Right lobe of liver (tissue), 6 donors: ENCODE results near the gene COMMD10. TPM values are rescaled to one million over a fixed set of nuclear protein-coding genes. Genes with fewer than 3 reads are reported as not detected.

ENCODE experiments used
- ATAC-seq, 4 donors: fragments of 200-7000 bp; cut with Tn5 transposase; one replicate each; pipeline ENCODE4 v1.9.1; 2020; ENCODE audit warnings: mild to moderate bottlenecking in 4 of 4, moderate library complexity in 4 of 4
- DNase-seq, 3 donors: peaks; one replicate each; pipeline ENCODE4 v3.0.0-alpha.2; 2020
- H3K27ac ChIP-seq, 3 donors: fragments of 200-600 bp; one replicate each; pipeline ENCODE4 v1.8.0; 2022
- H3K27me3 ChIP-seq, 2 donors: fragments of 200-600 bp; one replicate each; pipeline ENCODE4 v1.8.0; 2022
- H3K36me3 ChIP-seq, 4 donors: fragments of 200-600 bp; sonication (generic) in 1 of 4; one replicate each; pipeline versions ENCODE4 v1.5.1 to v1.8.0; 2017 to 2022; ENCODE audit warnings: control low read depth in 1 of 4
- H3K4me1 ChIP-seq, 4 donors: fragments of 200-600 bp; sonication (generic) in 1 of 4; one replicate each; pipeline versions ENCODE4 v1.5.1 to v1.8.0; 2017 to 2022; ENCODE audit warnings: control low read depth in 1 of 4
- H3K4me3 ChIP-seq, 3 donors: fragments of 200-600 bp; one replicate each; pipeline ENCODE4 v1.8.0; 2022
- H3K9me3 ChIP-seq, 4 donors: fragments of 200-600 bp; sonication (generic) in 1 of 4; one replicate each; pipeline versions ENCODE4 v1.5.1 to v1.8.0; 2017 to 2022; ENCODE audit warnings: control low read depth in 1 of 4
- POLR2A ChIP-seq: fragments of 450-650 bp; IDR thresholded peaks from one replicate; pipeline ENCODE4 v1.6.1; 2017; ENCODE audit warnings: antibody characterized with exemption, mild to moderate bottlenecking
- WGBS: methylation state at CpG from one replicate; pipeline ENCODE4 v1.1.6; 2018; ENCODE audit warnings: low coverage, low lambda C conversion rate; ENCODE audit not compliant: insufficient coverage; ENCODE audit errors: missing lambda C conversion rate; 5-methylcytosine and 5-hydroxymethylcytosine counted together
- intact Hi-C, 2 donors: fragments of 100-400 bp; cut with DNase I; formaldehyde crosslinking; loops; one replicate each; pipeline versions ENCODE4 v1.11.2 to v1.14.1; 2022
- total RNA-seq, 6 experiments: library from RNA; depleted of rRNA in 2 of 6; stranded (reverse); fragments of >200 nt in 2 of 6; fragmentation: NEBNext Ultra II Directional in 3 of 6; extraction: Animal tissue kit (Norgen Biotek cat#: 25700) in 3 of 6; gene quantifications; one replicate each; pipeline versions ENCODE4 v1.1.0 to v1.2.4, GENCODE V29; 2016 to 2023
- TF ChIP-seq, protein P1 (sequence below), 4 donors: fragments of 200-600 bp in 3 of 4; fragments of 450-650 bp in 1 of 4; IDR thresholded peaks; one replicate each; pipeline versions ENCODE4 v1.5.1 to v1.8.0; 2016 to 2022; ENCODE audit warnings: antibody characterized with exemption in 4 of 4, mild to moderate bottlenecking in 2 of 4
- donor health status: DM: no; HTN: yes; CAD: no.
- donor health status: DM: no; HTN: no; CAD: no.
- donor health status: DM: no; HTN: no; CAD: no.
- donor health status: DM: no; HTN: yes; CAD: no.
- donor health status: DM: no; HTN: yes; CAD: no.

Gene COMMD10
- total RNA-seq, 6 experiments from 2014 or later = 11.1 to 16.2 (median 14.4) TPM

DNA sequence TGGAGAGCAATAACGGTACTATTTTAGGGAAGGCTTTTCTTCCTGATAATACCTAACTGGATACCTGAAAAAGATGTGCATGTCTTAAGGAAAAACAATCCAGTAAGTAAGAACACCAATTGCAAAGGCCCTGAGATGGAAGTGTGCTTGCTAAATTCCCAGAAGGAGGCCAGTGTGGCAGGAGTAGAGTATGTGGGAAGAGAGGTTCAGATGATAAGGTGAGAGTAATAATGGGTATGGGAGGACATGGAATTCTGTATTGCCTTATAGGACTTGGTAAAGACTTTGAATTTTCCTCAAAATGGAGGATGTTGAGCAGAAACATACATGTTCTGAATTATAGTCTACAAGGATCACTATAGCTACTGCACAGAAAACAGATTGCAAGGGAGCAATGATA is 89.3 kb downstream of the COMMD10 start:
- Histone ChIP-seq H3K4me1 (no peaks in the 10 kb centered on the region), H3K9me3 (no peaks in the 10 kb centered on the region), H3K36me3 (no peaks in the 10 kb centered on the region), H3K27me3 (no peaks in the 10 kb centered on the region), H3K4me3 (no peak overlapping the region), H3K27ac (no peak overlapping the region)
- intact Hi-C loops = no loop called here
- WGBS = 83% methylated on average over 1 of the region's 1 CpG
- TF ChIP-seq POLR2A = no peak
- TF ChIP-seq, protein P1, sequence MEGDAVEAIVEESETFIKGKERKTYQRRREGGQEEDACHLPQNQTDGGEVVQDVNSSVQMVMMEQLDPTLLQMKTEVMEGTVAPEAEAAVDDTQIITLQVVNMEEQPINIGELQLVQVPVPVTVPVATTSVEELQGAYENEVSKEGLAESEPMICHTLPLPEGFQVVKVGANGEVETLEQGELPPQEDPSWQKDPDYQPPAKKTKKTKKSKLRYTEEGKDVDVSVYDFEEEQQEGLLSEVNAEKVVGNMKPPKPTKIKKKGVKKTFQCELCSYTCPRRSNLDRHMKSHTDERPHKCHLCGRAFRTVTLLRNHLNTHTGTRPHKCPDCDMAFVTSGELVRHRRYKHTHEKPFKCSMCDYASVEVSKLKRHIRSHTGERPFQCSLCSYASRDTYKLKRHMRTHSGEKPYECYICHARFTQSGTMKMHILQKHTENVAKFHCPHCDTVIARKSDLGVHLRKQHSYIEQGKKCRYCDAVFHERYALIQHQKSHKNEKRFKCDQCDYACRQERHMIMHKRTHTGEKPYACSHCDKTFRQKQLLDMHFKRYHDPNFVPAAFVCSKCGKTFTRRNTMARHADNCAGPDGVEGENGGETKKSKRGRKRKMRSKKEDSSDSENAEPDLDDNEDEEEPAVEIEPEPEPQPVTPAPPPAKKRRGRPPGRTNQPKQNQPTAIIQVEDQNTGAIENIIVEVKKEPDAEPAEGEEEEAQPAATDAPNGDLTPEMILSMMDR (IDR thresholded peaks at IDR 0.05) = no peak
- no peak for ATAC-seq
- no peak for DNase-seq

DNA sequence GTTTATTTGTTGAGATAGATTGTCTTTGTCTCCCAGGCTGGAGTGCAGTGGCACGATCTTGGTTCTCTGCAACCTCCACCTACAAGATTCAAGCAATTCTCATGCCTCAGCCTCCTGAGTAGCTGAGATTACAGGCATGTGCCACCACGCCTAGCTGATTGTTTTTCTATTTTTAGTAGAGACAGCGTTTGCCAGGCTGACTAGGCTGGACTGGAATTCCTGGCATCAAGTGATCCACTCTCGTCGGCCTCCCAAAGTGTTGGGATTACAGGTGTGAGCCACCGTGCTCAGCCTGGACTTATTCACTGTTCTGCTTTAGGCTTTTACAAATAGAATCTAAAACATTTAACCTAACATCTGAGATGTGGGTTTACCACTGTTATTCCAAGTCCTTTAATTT is 91.3 kb downstream of the COMMD10 start:
- H3K9me3 ChIP-seq = no peaks in the 10 kb centered on the region

DNA sequence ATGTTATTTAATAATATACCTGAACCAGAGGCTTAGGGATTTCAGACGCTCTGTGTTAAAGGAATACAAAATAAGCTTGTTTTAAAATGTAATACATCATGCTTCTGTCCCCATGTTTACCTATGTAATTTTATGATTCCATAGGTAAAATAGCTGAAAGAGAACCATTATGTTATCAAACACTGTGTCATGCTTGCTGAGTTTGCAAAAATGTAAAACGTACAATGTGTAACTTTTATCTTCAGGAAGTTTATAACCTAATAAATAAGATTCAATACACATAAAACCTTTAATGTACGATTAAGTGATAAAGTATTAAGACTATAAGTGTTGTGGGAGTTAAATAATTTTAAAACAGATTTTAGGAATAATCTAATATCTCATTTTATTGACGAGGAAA is 94.1 kb downstream of the COMMD10 start:
- TF ChIP-seq POLR2A = no peak
- TF ChIP-seq, protein P1 (IDR thresholded peaks at IDR 0.05) = no peak
- intact Hi-C loops = no loop called here
- Histone ChIP-seq H3K36me3 (no peaks in the 10 kb centered on the region), H3K4me3 (no peak overlapping the region), H3K4me1 (no peaks in the 10 kb centered on the region), H3K27ac (no peak overlapping the region), H3K27me3 (no peaks in the 10 kb centered on the region), H3K9me3 (no peaks in the 10 kb centered on the region)
- ATAC-seq = no peak
- DNase-seq = no peak
- 63% methylated on average over 4 of the region's 4 CpGs for WGBS

More for the DNA sequence above, 91.3 kb downstream of the COMMD10 start:
- Histone ChIP-seq H3K4me3 (no peak overlapping the region), H3K36me3 (no peaks in the 10 kb centered on the region), H3K27ac (no peak overlapping the region), H3K27me3 (no peaks in the 10 kb centered on the region), H3K4me1 (no peaks in the 10 kb centered on the region)
- no peak for ATAC-seq
- WGBS = 60% methylated on average over 6 of the region's 6 CpGs
- intact Hi-C loops = no loop called here
- no peak for DNase-seq
- no peak for TF ChIP-seq POLR2A

DNA sequence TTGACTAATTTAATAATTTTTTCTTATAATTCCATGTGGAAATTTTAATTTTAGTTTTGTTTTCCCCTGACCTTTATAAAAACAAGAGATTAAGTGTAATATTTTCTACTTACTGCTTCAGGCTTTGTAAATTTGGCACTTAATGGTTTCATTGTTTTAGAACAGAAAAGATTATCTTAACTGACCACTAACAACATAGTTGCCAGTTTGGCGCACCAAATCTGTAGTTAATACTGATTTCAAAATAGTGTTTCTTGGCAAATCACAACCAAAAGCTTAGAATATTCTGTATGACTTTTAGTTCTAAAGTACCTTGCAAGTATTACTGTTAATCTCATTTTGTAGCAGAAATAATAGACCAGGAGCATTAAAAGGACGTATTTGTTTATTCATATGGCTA is 124.3 kb downstream of the COMMD10 start:
- no peak for DNase-seq
- Histone ChIP-seq H3K27me3 (no peaks in the 10 kb centered on the region), H3K4me1 (peaks cover 0 to 2% (median 0%) of the 10 kb centered on the region in 4 donors), H3K36me3 (no peaks in the 10 kb centered on the region), H3K4me3 (no peak overlapping the region), H3K9me3 (no peaks in the 10 kb centered on the region), H3K27ac (no peak overlapping the region)
- WGBS = 92% methylated on average over 2 of the region's 2 CpGs
- ATAC-seq = no peak
- TF ChIP-seq POLR2A = no peak
- TF ChIP-seq, protein P1 (IDR thresholded peaks at IDR 0.05) = no peak
- intact Hi-C loops = no loop called here

DNA sequence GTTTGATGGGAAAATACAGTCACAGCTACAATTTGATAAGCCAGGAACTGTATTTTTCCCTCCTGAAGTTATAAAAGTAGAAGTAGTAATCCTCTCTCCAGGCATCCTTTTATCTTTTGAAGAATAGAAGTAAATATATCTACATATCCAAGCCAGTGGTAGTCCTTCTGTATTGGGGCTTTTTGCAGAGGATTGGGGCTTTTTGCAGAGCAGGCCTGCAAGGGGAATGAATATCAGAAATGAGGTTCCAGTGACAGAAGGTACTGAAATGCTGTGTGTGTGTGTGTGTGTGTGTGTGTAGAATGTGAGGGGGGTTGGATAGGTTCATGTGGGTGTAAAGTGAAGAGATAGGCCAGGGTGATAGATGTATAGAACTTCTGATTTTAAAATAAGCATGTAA is 127.4 kb downstream of the COMMD10 start:
- no peaks in the 10 kb centered on the region for H3K27me3 ChIP-seq
- H3K27ac ChIP-seq = no peak overlapping the region
- no peaks in the 10 kb centered on the region for H3K4me1 ChIP-seq
- no peaks in the 10 kb centered on the region for H3K36me3 ChIP-seq
- TF ChIP-seq, protein P1 (IDR thresholded peaks at IDR 0.05) = no peak
- no peak for TF ChIP-seq POLR2A
- ATAC-seq (no peak), DNase-seq (no peak)
- H3K4me3 ChIP-seq = no peak overlapping the region
- no peaks in the 10 kb centered on the region for H3K9me3 ChIP-seq
- intact Hi-C loops = no loop called here
